Common myeloid progenitor, CD34-positive (primary cell): Measurements from ENCODE around the gene NAPA.

Source experiments
- CTCF ChIA-PET: fragments of 350-600 bp; sonication (Branson Sonifier 250); formaldehyde crosslinking; loops from one replicate; lab custom pipeline; 2021; ENCODE audit warnings: antibody characterized with exemption; lab: Charles Lee
- POLR2A ChIA-PET: fragments of 350-600 bp; sonication (Branson Sonifier 250); formaldehyde crosslinking; loops from one replicate; lab custom pipeline; 2021; ENCODE audit warnings: antibody characterized with exemption; lab: Charles Lee
- DNase-seq, 3 donors: peaks; one replicate each; pipeline versions ENCODE4 v3.0.0 to v3.0.0-alpha.2; 2013
- H3K27ac ChIP-seq, 2 experiments: 1 replicate in 1 of 2; 2 replicates in 1 of 2; pipeline ENCODE4 v1.7.0; 2013; ENCODE audit warnings: inconsistent platforms in 2 of 2, low read length in 2 of 2, mild to moderate bottlenecking in 2 of 2, low read depth in 1 of 2, moderate library complexity in 1 of 2; ENCODE audit not compliant: severe bottlenecking in 2 of 2, insufficient read depth in 1 of 2, poor library complexity in 1 of 2
- H3K27me3 ChIP-seq, 5 experiments: replicated peaks in 2 of 5; 1 replicate in 3 of 5; 2 replicates in 2 of 5; pipeline versions ENCODE4 v1.6.1 to v1.7.0; 2013; ENCODE audit warnings: low read length in 4 of 5, mild to moderate bottlenecking in 2 of 5, moderate library complexity in 2 of 5, inconsistent platforms in 1 of 5; ENCODE audit not compliant: insufficient read depth in 5 of 5, control insufficient read depth in 4 of 5
- H3K36me3 ChIP-seq, 4 experiments: 1 replicate in 2 of 4; 2 replicates in 2 of 4; pipeline versions ENCODE4 v1.6.1 to v1.7.0; 2013; ENCODE audit warnings: low read length in 3 of 4, control low read depth in 1 of 4, mild to moderate bottlenecking in 1 of 4; ENCODE audit not compliant: control insufficient read depth in 4 of 4, insufficient read depth in 4 of 4
- H3K4me1 ChIP-seq, 4 experiments: 1 replicate in 3 of 4; 2 replicates in 1 of 4; pipeline versions ENCODE4 v1.6.1 to v1.7.1; 2013; ENCODE audit warnings: low read length in 3 of 4, mild to moderate bottlenecking in 3 of 4, control low read depth in 1 of 4, inconsistent platforms in 1 of 4, moderate library complexity in 1 of 4; ENCODE audit not compliant: control insufficient read depth in 4 of 4, insufficient read depth in 4 of 4; ENCODE audit errors: control extremely low read depth in 1 of 4
- H3K4me3 ChIP-seq, 7 experiments: 1 replicate in 4 of 7; 2 replicates in 3 of 7; pipeline versions ENCODE4 v1.5.1 to v1.7.0; 2013; ENCODE audit warnings: mild to moderate bottlenecking in 7 of 7, low read length in 6 of 7, moderate library complexity in 6 of 7, inconsistent platforms in 2 of 7, low read depth in 2 of 7, control low read depth in 1 of 7; ENCODE audit not compliant: insufficient read depth in 4 of 7, control insufficient read depth in 1 of 7; ENCODE audit errors: extremely low read depth in 1 of 7
- H3K9me3 ChIP-seq, 5 experiments: 1 replicate in 4 of 5; 2 replicates in 1 of 5; pipeline versions ENCODE4 v1.6.1 to v1.7.1; 2013; ENCODE audit warnings: low read length in 4 of 5, mild to moderate bottlenecking in 2 of 5, inconsistent platforms in 1 of 5, low read depth in 1 of 5, moderate library complexity in 1 of 5; ENCODE audit not compliant: control insufficient read depth in 4 of 5, insufficient read depth in 2 of 5; ENCODE audit errors: control extremely low read depth in 1 of 5
- WGBS: methylation state at CpG from one replicate; pipeline ENCODE4 v1.1.5; 2013; ENCODE audit not compliant: insufficient coverage; 5-methylcytosine and 5-hydroxymethylcytosine counted together

The NAPA gene

DNA sequence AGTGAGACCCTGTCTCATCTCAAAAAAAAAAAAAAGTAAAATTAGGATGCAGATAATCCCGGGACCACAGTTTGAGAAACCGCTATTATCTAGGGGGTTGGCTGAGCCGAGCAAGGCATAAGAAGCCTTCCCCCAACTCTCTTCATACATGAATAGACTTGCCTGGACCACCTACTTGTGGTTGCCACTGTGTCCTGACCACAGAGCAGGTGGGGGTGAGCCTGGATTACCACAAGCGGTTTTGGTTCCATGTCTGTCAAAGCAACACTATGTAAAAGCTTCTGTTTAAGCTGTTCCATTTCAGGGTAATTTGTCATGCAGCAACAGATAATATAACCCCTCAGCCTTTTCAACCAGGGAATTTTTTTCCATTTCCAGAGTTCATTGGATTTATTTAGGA, 3.3 kb upstream of the NAPA start:
- DNase-seq: peak; percentile 73 to 93 (median 93)
- Histone ChIP-seq H3K4me3 (peak overlapping the region in 1 of 7 experiments; percentile 28), H3K27ac (no peak overlapping the region), H3K36me3 (no peaks in the 10 kb centered on the region), H3K4me1 (peaks cover 13 to 67% (median 44%) of the 10 kb centered on the region in 4 experiments), H3K9me3 (no peaks in the 10 kb centered on the region), H3K27me3 (peaks cover 0 to 14% (median 2%) of the 10 kb centered on the region in 5 experiments)
- ChIA-PET POLR2A (no interaction called here), CTCF (interaction anchor here (0.6 to 1.1 kb wide), 3 partner anchors 13 to 95 kb away, joined by 3 to 4 read pairs (median 3); no protein-coding TSS in a partner anchor)
- WGBS: 42% methylated on average over 3 of the region's 4 CpGs

DNA sequence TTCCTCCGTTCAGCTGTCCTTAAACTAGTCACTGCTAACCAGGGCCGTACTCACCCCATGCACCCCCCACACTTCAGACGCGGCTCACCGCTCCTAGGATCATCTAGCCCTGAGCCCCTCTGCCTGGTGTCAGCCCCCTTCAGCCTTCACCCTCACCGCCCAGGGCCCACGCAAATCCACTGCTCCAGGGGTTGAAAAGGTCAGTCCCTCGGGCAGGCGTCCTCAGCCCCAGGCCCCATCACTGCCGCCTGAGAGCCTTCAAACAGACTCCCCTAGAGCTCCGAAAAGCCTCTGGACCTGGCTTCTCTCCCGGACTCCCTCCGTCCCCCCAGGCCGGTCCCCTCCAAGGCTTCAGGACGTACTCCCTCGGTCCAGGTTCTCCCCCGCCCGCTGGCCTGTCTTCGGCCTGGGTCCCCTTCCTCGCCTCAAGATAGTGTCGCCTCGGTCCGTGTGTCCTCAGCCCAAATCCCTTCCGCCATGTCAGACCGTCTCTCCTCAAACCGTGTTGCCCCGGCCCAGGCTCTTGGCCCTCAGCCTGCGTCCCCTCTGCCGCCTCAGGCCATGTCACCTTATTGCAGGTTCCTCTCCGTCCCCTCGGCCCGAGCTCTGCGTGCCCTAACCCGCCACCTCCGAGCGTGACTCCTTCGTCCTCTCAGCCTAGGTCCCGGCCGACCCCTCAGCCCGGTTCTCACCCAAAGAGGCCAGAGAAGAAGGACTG, 553 bp downstream of the NAPA start:
- H3K4me3 ChIP-seq: peak overlapping the region; percentile 72 to 99 (median 97)
- POLR2A ChIA-PET: interaction anchor here (0.7 to 1.7 kb wide), 2 partner anchors 22 to 30 kb away, joined by 3 to 5 read pairs; partner anchors contain the start of gene KPTN
- peaks cover 13 to 70% (median 59%) of the 10 kb centered on the region in 4 experiments for H3K4me1 ChIP-seq
- H3K27me3 ChIP-seq: no peaks in the 10 kb centered on the region
- H3K36me3 ChIP-seq: peaks cover 0 to 14% (median 4%) of the 10 kb centered on the region in 4 experiments
- WGBS: 4% methylated on average over 38 of the region's 40 CpGs
- H3K27ac ChIP-seq: peak overlapping the region; percentile 97 to 99
- no peaks in the 10 kb centered on the region for H3K9me3 ChIP-seq
- DNase-seq: peak in 1 of 3 donors; percentile 18
- CTCF ChIA-PET: interaction anchor here (1.0 to 2.2 kb wide), 6 partner anchors 17 to 86 kb away, joined by 3 to 7 read pairs (median 4); partner anchors contain the start of gene KPTN

GRCh38 chr19:47512948-47513319, 1.9 kb downstream of the NAPA start:
- CTCF ChIA-PET: interaction anchor here (1.3 to 2.2 kb wide), 3 partner anchors 29 to 76 kb away, joined by 5 to 7 read pairs (median 5); partner anchors contain the start of gene KPTN

DNA sequence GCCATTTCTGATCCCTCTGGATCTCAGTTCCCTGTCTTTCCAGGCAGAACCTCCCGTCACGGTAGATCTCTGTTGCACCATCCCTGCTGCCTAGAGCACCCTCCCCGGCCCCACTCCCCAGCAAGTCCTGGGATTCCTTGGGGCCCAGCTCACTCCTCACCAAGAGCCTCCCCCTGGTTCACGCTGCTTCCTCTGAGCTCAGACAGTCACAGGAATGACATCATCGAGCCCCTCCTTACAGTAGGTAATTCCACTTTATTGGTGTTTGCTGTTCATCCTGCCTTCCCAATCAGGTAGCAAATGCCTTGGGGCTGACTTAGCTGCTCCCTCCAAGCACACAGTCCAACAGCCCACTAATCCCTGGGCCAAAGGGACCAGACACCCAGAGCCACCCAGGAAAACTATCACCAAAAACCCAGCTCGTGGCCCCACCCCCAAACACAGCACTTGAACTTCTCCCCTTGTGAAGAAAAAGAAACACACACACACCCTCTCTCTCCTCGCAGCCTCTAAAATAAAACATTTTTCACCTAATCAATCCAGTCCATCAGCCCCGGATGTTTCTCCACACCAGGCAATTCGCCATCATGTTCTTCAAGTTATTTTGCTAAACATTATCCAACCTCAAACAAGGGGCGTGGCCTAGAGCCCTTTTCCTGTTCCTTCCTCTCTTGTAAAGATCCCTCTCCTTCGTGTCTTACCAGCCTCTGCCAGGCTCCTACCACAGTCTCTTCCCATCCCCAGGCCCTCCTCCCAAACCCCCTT, 2.5 kb downstream of the NAPA start:
- 57% methylated on average over 11 of the region's 11 CpGs for WGBS
- Histone ChIP-seq H3K36me3 (peaks cover 0 to 14% (median 4%) of the 10 kb centered on the region in 4 experiments), H3K27ac (no peak overlapping the region), H3K27me3 (no peaks in the 10 kb centered on the region), H3K9me3 (no peaks in the 10 kb centered on the region), H3K4me1 (peaks cover 6 to 67% (median 60%) of the 10 kb centered on the region in 4 experiments), H3K4me3 (peak overlapping the region in 5 of 7 experiments; percentile 6 to 64 (median 14))
- ChIA-PET POLR2A (interaction anchor here (0.5 to 0.7 kb wide), 2 partner anchors 25 to 111 kb away, joined by 3 read pairs; no protein-coding TSS in a partner anchor), CTCF (interaction anchor here (1.2 to 5.8 kb wide), 5 partner anchors 10 to 76 kb away, joined by 3 to 23 read pairs (median 5); partner anchors contain the start of gene KPTN)
- no peak for DNase-seq

More at GRCh38 chr19:47512948-47513319, 1.9 kb downstream of the NAPA start:
- H3K4me3 ChIP-seq: peak overlapping the region in 3 of 7 experiments; percentile 6 to 64 (median 50)
- H3K27me3 ChIP-seq: no peaks in the 10 kb centered on the region
- DNase-seq: no peak
- POLR2A ChIA-PET: interaction anchor here (0.7 kb wide), 1 partner anchor 25 kb away, joined by 3 read pairs; no protein-coding TSS in a partner anchor
- H3K4me1 ChIP-seq: peaks cover 6 to 67% (median 57%) of the 10 kb centered on the region in 4 experiments
- H3K27ac ChIP-seq: peak overlapping the region in 1 of 2 experiments; percentile 27
- no peaks in the 10 kb centered on the region for H3K9me3 ChIP-seq
- peaks cover 0 to 14% (median 4%) of the 10 kb centered on the region in 4 experiments for H3K36me3 ChIP-seq
- 80% methylated on average over 7 of the region's 8 CpGs for WGBS

GRCh38 chr19:47511681-47512080, 3.2 kb downstream of the NAPA start:
- no peaks in the 10 kb centered on the region for H3K9me3 ChIP-seq
- no peaks in the 10 kb centered on the region for H3K27me3 ChIP-seq
- H3K4me3 ChIP-seq: no peak overlapping the region
- peaks cover 0 to 20% (median 4%) of the 10 kb centered on the region in 4 experiments for H3K36me3 ChIP-seq
- no peak for DNase-seq
- POLR2A ChIA-PET: no interaction called here
- no peak overlapping the region for H3K27ac ChIP-seq
- WGBS: 92% methylated on average over 6 of the region's 7 CpGs
- CTCF ChIA-PET: interaction anchor here (1.2 to 5.8 kb wide), 5 partner anchors 10 to 75 kb away, joined by 3 to 23 read pairs (median 5); partner anchors contain the start of gene KPTN
- H3K4me1 ChIP-seq: peaks cover 6 to 73% (median 63%) of the 10 kb centered on the region in 4 experiments

- Histone ChIP-seq H3K36me3 (peaks cover 0 to 25% (median 5%) of the 10 kb centered on the region in 4 experiments), H3K4me1 (peaks cover 4 to 72% (median 60%) of the 10 kb centered on the region in 4 experiments), H3K27ac (no peak overlapping the region), H3K27me3 (no peaks in the 10 kb centered on the region), H3K4me3 (no peak overlapping the region), H3K9me3 (no peaks in the 10 kb centered on the region)
- ChIA-PET CTCF (interaction anchor here (0.9 to 5.8 kb wide), 7 partner anchors 10 to 100 kb away, joined by 3 to 23 read pairs (median 4); partner anchors contain the start of gene KPTN), POLR2A (interaction anchor here (0.6 kb wide), 1 partner anchor 27 kb away, joined by 3 read pairs; the partner anchor contains the start of gene KPTN)
- no CpG with 5 or more reads among the region's 6 CpGs for WGBS
- no peak for DNase-seq
These were observed 3.7 kb downstream of the NAPA start for GRCh38 chr19:47511128-47511517.
